ENCODE results near the gene IL1RN.
A peak's percentile ranks its signal among the peaks of the same experiment; 100 is the strongest.

The IL1RN gene

DNA sequence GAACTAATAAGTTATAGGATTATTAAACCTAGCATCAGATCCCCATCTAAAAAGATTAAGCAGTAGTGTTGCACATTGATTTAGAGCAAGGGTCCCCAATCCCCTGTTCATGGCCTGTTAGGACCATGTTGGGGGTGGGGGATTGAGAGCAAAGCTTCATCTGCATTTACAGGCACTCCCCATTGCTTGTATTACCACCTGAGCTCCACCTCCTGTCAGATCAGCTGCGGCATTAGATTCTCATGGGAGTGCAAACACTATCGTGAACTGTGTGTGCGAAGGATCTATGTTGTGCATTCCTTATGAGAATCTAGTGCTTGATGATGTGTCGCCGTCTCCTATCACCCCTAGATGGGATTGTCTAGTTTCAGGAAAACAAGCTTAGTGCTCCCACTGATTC, 27.9 kb downstream of the IL1RN start:
- H3K4me3 ChIP-seq (ENCODE audit: insufficient read depth, low read depth, low read length, poor library complexity, severe bottlenecking), result no peak overlapping the region
- no peak overlapping the region for H3K27ac ChIP-seq (ENCODE audit: insufficient read depth, low read length, poor library complexity, severe bottlenecking)
- DNase-seq, result no peak
- H3K36me3 ChIP-seq (ENCODE audit: control insufficient read depth, insufficient read depth, low read length), result no peaks in the 10 kb centered on the region
- H3K27me3 ChIP-seq (replicated peaks; ENCODE audit: control insufficient read depth, insufficient read depth, low read length, poor library complexity, severe bottlenecking), result no peaks in the 10 kb centered on the region
- no peaks in the 10 kb centered on the region for H3K9me3 ChIP-seq (ENCODE audit: control insufficient read depth, low read length)
- H3K4me1 ChIP-seq (ENCODE audit: control insufficient read depth, insufficient read depth, low read length, poor library complexity, severe bottlenecking), result peaks cover 15% of the 10 kb centered on the region

GRCh38 chr2:113156278-113157117, 29.1 kb downstream of the IL1RN start:
- Histone ChIP-seq H3K4me3 (ENCODE audit: insufficient read depth, low read depth, low read length, poor library complexity, severe bottlenecking) (peak overlapping the region; percentile 47), H3K27me3 (replicated peaks; ENCODE audit: control insufficient read depth, insufficient read depth, low read length, poor library complexity, severe bottlenecking) (no peaks in the 10 kb centered on the region), H3K27ac (ENCODE audit: insufficient read depth, low read length, poor library complexity, severe bottlenecking) (peak overlapping the region; percentile 23), H3K4me1 (ENCODE audit: control insufficient read depth, insufficient read depth, low read length, poor library complexity, severe bottlenecking) (peaks cover 15% of the 10 kb centered on the region), H3K36me3 (ENCODE audit: control insufficient read depth, insufficient read depth, low read length) (no peaks in the 10 kb centered on the region), H3K9me3 (ENCODE audit: control insufficient read depth, low read length) (no peaks in the 10 kb centered on the region)
- DNase-seq, result no peak

DNA sequence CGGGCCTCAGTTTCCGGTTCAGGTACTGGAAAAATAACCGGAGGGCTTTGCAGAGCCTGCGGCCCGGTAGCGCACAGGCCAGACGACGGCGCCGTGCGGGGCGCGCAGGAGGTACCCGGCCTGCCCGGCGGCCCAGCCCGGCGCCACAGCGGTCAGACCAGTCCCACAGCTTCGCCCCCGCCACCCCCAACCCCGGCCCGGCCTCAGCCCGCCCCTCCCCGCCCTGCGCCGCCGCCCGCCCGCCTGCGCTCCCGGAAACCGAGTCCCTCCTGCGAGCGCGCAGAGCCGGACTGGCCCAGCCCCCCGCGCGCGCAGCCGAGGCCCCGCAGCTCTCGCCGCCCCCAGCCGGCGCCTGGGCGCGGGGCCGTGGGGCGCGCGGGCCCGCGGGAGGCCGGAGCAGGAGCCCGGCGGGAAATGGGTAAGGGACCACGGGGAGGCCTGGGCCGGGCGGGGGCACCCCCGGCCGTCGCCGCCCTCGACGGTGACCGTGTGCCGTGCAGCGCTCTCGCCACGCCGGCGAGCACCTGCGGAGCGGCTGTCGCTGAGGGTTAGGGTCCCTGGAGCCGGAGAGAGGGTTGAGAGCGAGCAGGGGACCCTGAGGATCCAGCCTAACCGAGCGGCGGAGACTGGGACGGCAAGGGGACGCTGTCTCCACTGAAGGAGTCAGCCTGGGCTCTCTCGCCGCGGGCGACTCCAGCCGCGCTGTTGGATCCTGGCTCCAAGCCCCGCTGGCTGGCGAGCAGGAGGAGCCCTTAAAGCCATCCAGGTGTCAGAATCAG, 29.9 kb downstream of the IL1RN start:
- Histone ChIP-seq H3K27ac (ENCODE audit: insufficient read depth, low read length, poor library complexity, severe bottlenecking) (peak overlapping the region; percentile 48), H3K4me3 (ENCODE audit: insufficient read depth, low read depth, low read length, poor library complexity, severe bottlenecking) (peak overlapping the region; percentile 78), H3K36me3 (ENCODE audit: control insufficient read depth, insufficient read depth, low read length) (no peaks in the 10 kb centered on the region), H3K9me3 (ENCODE audit: control insufficient read depth, low read length) (no peaks in the 10 kb centered on the region), H3K27me3 (replicated peaks; ENCODE audit: control insufficient read depth, insufficient read depth, low read length, poor library complexity, severe bottlenecking) (no peaks in the 10 kb centered on the region), H3K4me1 (ENCODE audit: control insufficient read depth, insufficient read depth, low read length, poor library complexity, severe bottlenecking) (peaks cover 15% of the 10 kb centered on the region)
- no peak for DNase-seq

DNA sequence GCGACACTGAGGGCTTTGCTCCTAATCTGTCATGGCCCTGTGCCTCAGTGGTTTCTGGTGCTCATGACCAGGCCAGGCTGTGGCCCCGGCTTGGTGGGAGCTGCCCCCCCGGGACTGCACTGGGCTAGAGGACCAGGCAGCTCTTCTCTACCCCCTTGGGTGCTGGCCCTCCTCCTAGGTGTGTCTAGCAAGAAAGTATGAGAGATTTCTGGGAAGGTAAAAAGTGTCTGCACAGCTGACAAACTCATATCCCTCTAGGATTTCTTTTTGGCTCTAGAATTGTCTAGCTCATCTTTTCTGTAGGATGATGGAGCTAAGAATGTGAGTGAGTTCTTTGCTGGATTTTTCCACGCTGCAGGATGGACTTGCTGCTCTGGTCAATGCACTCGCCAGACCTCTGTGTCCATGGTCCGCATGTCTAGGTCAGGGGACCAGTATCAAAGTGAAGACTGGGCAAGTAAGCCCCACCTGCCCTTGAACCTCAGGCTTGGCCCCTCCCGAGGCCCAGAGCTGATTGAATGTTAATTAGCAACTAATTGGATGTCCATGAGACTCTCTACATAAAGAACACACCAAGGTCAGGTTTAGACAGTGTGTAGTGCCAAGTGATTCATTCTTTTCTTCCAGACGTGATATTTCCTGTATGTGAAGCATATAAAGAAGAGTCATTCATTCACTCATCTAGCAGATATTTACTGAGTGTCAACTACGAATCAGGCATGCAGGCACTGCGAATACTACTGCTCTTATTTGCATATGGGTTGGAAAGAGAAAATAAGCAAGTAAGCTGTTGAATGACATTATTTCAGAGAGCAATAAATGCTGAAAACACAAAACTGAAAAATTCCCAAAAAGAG, 30.7 kb downstream of the IL1RN start:
- DNase-seq, result no peak
- H3K27me3 ChIP-seq (replicated peaks; ENCODE audit: control insufficient read depth, insufficient read depth, low read length, poor library complexity, severe bottlenecking), result no peaks in the 10 kb centered on the region
- H3K4me1 ChIP-seq (ENCODE audit: control insufficient read depth, insufficient read depth, low read length, poor library complexity, severe bottlenecking), result peaks cover 23% of the 10 kb centered on the region
- H3K4me3 ChIP-seq (ENCODE audit: insufficient read depth, low read depth, low read length, poor library complexity, severe bottlenecking), result peak overlapping the region; percentile 78
- H3K9me3 ChIP-seq (ENCODE audit: control insufficient read depth, low read length), result no peaks in the 10 kb centered on the region
- H3K36me3 ChIP-seq (ENCODE audit: control insufficient read depth, insufficient read depth, low read length), result no peaks in the 10 kb centered on the region
- H3K27ac ChIP-seq (ENCODE audit: insufficient read depth, low read length, poor library complexity, severe bottlenecking), result peak overlapping the region; percentile 48

DNA sequence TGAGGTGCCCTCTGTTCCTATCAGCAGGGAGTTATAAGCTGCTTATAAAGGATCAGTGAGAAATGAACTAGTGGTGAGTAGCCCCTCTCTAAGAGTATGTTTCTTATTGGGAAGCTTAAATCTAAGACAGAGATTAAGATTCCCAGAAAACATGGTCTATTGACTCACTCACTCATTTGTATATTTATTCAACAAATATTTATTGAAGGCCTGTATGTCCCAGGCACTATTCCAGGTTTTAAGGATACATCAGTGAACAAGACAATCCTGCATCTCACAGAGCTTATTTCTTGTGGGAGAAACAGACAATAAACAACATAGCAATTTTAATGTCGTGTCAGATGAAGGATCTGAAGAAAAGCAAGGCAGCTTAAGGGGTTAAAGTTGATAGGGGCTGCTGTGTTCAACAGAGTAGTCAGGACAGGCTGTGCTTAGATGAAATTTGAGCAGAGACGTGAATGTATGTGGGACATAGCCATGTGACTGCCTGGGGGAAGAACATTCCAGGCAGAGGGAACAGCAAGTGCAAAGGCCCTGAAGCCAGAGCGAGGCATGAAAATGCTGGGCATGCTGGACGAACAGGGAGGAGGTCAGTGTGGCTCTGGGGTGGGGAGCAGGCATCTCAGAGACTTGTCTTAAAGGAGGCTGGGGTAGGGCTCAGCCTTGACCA, 31.6 kb downstream of the IL1RN start:
- no peak overlapping the region for H3K27ac ChIP-seq (ENCODE audit: insufficient read depth, low read length, poor library complexity, severe bottlenecking)

DNA sequence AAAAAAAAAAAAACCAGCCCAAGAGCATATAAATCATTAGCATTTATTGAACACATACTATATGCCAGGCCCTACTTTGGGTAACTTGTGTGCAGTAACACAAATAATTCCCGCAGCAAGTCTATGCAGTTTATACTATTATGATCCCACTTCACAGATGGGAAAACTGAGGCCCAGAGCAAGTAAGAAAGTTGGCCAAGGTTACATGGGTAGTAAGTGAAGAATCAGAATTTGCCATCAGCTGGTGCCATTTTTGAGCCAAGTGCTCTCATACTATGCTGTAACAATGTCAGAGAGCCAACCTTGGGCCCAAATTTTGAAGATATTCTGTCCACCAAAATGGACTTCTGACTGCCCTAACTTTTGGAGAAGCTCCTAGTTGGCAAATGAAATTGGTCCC, 32.9 kb downstream of the IL1RN start:
- DNase-seq, result no peak
- no peaks in the 10 kb centered on the region for H3K27me3 ChIP-seq (replicated peaks; ENCODE audit: control insufficient read depth, insufficient read depth, low read length, poor library complexity, severe bottlenecking)
- no peaks in the 10 kb centered on the region for H3K9me3 ChIP-seq (ENCODE audit: control insufficient read depth, low read length)
- H3K4me3 ChIP-seq (ENCODE audit: insufficient read depth, low read depth, low read length, poor library complexity, severe bottlenecking), result no peak overlapping the region
- H3K27ac ChIP-seq (ENCODE audit: insufficient read depth, low read length, poor library complexity, severe bottlenecking), result no peak overlapping the region
- no peaks in the 10 kb centered on the region for H3K36me3 ChIP-seq (ENCODE audit: control insufficient read depth, insufficient read depth, low read length)
- peaks cover 24% of the 10 kb centered on the region for H3K4me1 ChIP-seq (ENCODE audit: control insufficient read depth, insufficient read depth, low read length, poor library complexity, severe bottlenecking)

More for the DNA sequence above, 31.6 kb downstream of the IL1RN start:
- no peak for DNase-seq
- no peaks in the 10 kb centered on the region for H3K9me3 ChIP-seq (ENCODE audit: control insufficient read depth, low read length)
- H3K4me3 ChIP-seq (ENCODE audit: insufficient read depth, low read depth, low read length, poor library complexity, severe bottlenecking), result no peak overlapping the region
- H3K27me3 ChIP-seq (replicated peaks; ENCODE audit: control insufficient read depth, insufficient read depth, low read length, poor library complexity, severe bottlenecking), result no peaks in the 10 kb centered on the region
- H3K36me3 ChIP-seq (ENCODE audit: control insufficient read depth, insufficient read depth, low read length), result no peaks in the 10 kb centered on the region
- peaks cover 24% of the 10 kb centered on the region for H3K4me1 ChIP-seq (ENCODE audit: control insufficient read depth, insufficient read depth, low read length, poor library complexity, severe bottlenecking)

- Histone ChIP-seq H3K36me3 (ENCODE audit: control insufficient read depth, insufficient read depth, low read length) (no peaks in the 10 kb centered on the region), H3K27ac (ENCODE audit: insufficient read depth, low read length, poor library complexity, severe bottlenecking) (no peak overlapping the region), H3K27me3 (replicated peaks; ENCODE audit: control insufficient read depth, insufficient read depth, low read length, poor library complexity, severe bottlenecking) (no peaks in the 10 kb centered on the region), H3K4me1 (ENCODE audit: control insufficient read depth, insufficient read depth, low read length, poor library complexity, severe bottlenecking) (peaks cover 24% of the 10 kb centered on the region), H3K9me3 (ENCODE audit: control insufficient read depth, low read length) (no peaks in the 10 kb centered on the region), H3K4me3 (ENCODE audit: insufficient read depth, low read depth, low read length, poor library complexity, severe bottlenecking) (no peak overlapping the region)
- no peak for DNase-seq
These were observed 33.6 kb downstream of the IL1RN start for GRCh38 chr2:113160962-113161361.

- Histone ChIP-seq H3K9me3 (ENCODE audit: control insufficient read depth, low read length) (no peaks in the 10 kb centered on the region), H3K4me1 (ENCODE audit: control insufficient read depth, insufficient read depth, low read length, poor library complexity, severe bottlenecking) (peaks cover 25% of the 10 kb centered on the region), H3K27me3 (replicated peaks; ENCODE audit: control insufficient read depth, insufficient read depth, low read length, poor library complexity, severe bottlenecking) (no peaks in the 10 kb centered on the region), H3K36me3 (ENCODE audit: control insufficient read depth, insufficient read depth, low read length) (no peaks in the 10 kb centered on the region), H3K4me3 (ENCODE audit: insufficient read depth, low read depth, low read length, poor library complexity, severe bottlenecking) (no peak overlapping the region), H3K27ac (ENCODE audit: insufficient read depth, low read length, poor library complexity, severe bottlenecking) (no peak overlapping the region)
- DNase-seq, result no peak
These were observed 34.8 kb downstream of the IL1RN start for GRCh38 chr2:113162173-113162572.

- no peaks in the 10 kb centered on the region for H3K36me3 ChIP-seq (ENCODE audit: control insufficient read depth, insufficient read depth, low read length)
- no peaks in the 10 kb centered on the region for H3K27me3 ChIP-seq (replicated peaks; ENCODE audit: control insufficient read depth, insufficient read depth, low read length, poor library complexity, severe bottlenecking)
- no peak overlapping the region for H3K27ac ChIP-seq (ENCODE audit: insufficient read depth, low read length, poor library complexity, severe bottlenecking)
- no peak for DNase-seq
- peaks cover 29% of the 10 kb centered on the region for H3K4me1 ChIP-seq (ENCODE audit: control insufficient read depth, insufficient read depth, low read length, poor library complexity, severe bottlenecking)
- H3K4me3 ChIP-seq (ENCODE audit: insufficient read depth, low read depth, low read length, poor library complexity, severe bottlenecking), result no peak overlapping the region
- no peaks in the 10 kb centered on the region for H3K9me3 ChIP-seq (ENCODE audit: control insufficient read depth, low read length)
These were observed 35.5 kb downstream of the IL1RN start for GRCh38 chr2:113162869-113163268.

All from effector memory CD4-positive, alpha-beta T cell (primary cell).